Endothelial cell of umbilical vein (primary cell): Measurements from ENCODE around the gene CTNS. TPM values are rescaled to one million over a fixed set of nuclear protein-coding genes. Genes with fewer than 3 reads are reported as not detected.

Experiments used
- BruUV-seq: library from RNA; stranded (reverse); fragments of 400-500 nt; replicated peaks from 2 replicates; lab custom pipeline; 2021; lab: Mats Ljungman, UMichigan
- CTCF ChIA-PET: fragments of 300-600, 350-600 bp; sonication (Branson Sonifier 250); formaldehyde crosslinking; loops from one replicate; lab custom pipeline; 2021; ENCODE audit warnings: antibody characterized with exemption, inconsistent platforms; lab: Charles Lee
- POLR2A ChIA-PET: fragments of 300-600, 350-600 bp; sonication (Branson Sonifier 250); formaldehyde crosslinking; loops from one replicate; lab custom pipeline; 2021; ENCODE audit warnings: antibody characterized with exemption, inconsistent platforms; lab: Charles Lee
- DNase-seq: peaks from one replicate; pipeline ENCODE4 v3.0.0-alpha.2; 2011; ENCODE audit warnings: low read depth, low spot score
- FAIRE-seq: peaks from 2 replicates; lab custom pipeline; 2011; peaks lifted over from hg19 to GRCh38; lab: Jason Lieb, UNC
- H2AFZ ChIP-seq: 2 replicates; pipeline ENCODE4 v1.6.0; 2012; ENCODE audit warnings: low read depth, low read length, control low read depth, inconsistent platforms
- H3K27ac ChIP-seq: 2 replicates; pipeline ENCODE4 v1.5.1; 2011; ENCODE audit warnings: low read depth, mild to moderate bottlenecking, control low read depth, low read length, moderate library complexity; ENCODE audit not compliant: insufficient read depth
- H3K27me3 ChIP-seq, 2 experiments: 2 replicates each; pipeline versions ENCODE4 v1.6.0 to v1.6.1; 2011; ENCODE audit warnings: low read length in 2 of 2, mixed read lengths in 1 of 2; ENCODE audit not compliant: control insufficient read depth in 2 of 2, insufficient read depth in 2 of 2
- H3K36me3 ChIP-seq, 2 experiments: 2 replicates in 1 of 2; 3 replicates in 1 of 2; pipeline ENCODE4 v1.5.1; 2011; ENCODE audit warnings: low read length in 2 of 2, mild to moderate bottlenecking in 1 of 2, moderate library complexity in 1 of 2; ENCODE audit not compliant: control insufficient read depth in 2 of 2, insufficient read depth in 2 of 2; ENCODE audit errors: extremely low read depth in 1 of 2
- H3K4me1 ChIP-seq: 3 replicates; pipeline ENCODE4 v1.5.1; 2011; ENCODE audit warnings: mild to moderate bottlenecking, low read length; ENCODE audit not compliant: control insufficient read depth, insufficient read depth; ENCODE audit errors: extremely low read depth
- H3K4me2 ChIP-seq: 2 replicates; pipeline ENCODE4 v1.6.1; 2011; ENCODE audit warnings: low read length, control low read depth, mixed read lengths; ENCODE audit not compliant: insufficient read depth
- H3K4me3 ChIP-seq, 3 experiments: fragments of 200-600 bp in 1 of 3; sonication (generic), shearing (Covaris generic) in 1 of 3; replicated peaks in 1 of 3; 2 replicates each; pipeline ENCODE4 v1.5.1; 2011 to 2016; ENCODE audit warnings: control low read depth in 3 of 3, low read length in 3 of 3, mild to moderate bottlenecking in 2 of 3, inconsistent platforms in 1 of 3, low read depth in 1 of 3, moderate library complexity in 1 of 3; ENCODE audit not compliant: insufficient read depth in 1 of 3
- H3K79me2 ChIP-seq: 2 replicates; pipeline ENCODE4 v1.6.0; 2012; ENCODE audit warnings: low read length, inconsistent platforms; ENCODE audit not compliant: control insufficient read depth, insufficient read depth
- H3K9ac ChIP-seq: replicated peaks from 2 replicates; pipeline ENCODE3; 2011; ENCODE audit warnings: low read length, control low read depth; ENCODE audit not compliant: insufficient read depth; ENCODE audit errors: extremely low read depth
- H3K9me1 ChIP-seq: replicated peaks from 3 replicates; pipeline ENCODE4 v1.6.0; 2011; ENCODE audit warnings: mild to moderate bottlenecking, low read length; ENCODE audit not compliant: control insufficient read depth, insufficient read depth; ENCODE audit errors: extremely low read depth
- H3K9me3 ChIP-seq: replicated peaks from 2 replicates; pipeline ENCODE4 v1.5.1; 2012; ENCODE audit warnings: low read length, inconsistent platforms; ENCODE audit not compliant: control insufficient read depth, insufficient read depth
- H4K20me1 ChIP-seq: replicated peaks from 2 replicates; pipeline ENCODE3; 2011; ENCODE audit warnings: mild to moderate bottlenecking, low read length; ENCODE audit not compliant: control insufficient read depth, insufficient read depth; ENCODE audit errors: extremely low read depth
- CTCF ChIP-seq, 2 donors: IDR thresholded peaks; 1 replicate in 1 of 2; 2 replicates in 1 of 2; pipeline ENCODE4 v1.5.1; 2011; ENCODE audit warnings: low read length in 2 of 2, mild to moderate bottlenecking in 2 of 2, moderate library complexity in 2 of 2, control low read depth in 1 of 2, inconsistent platforms in 1 of 2, low read depth in 1 of 2; ENCODE audit not compliant: insufficient read depth in 1 of 2; ENCODE audit errors: extremely low read depth in 1 of 2
- EZH2 ChIP-seq: IDR thresholded peaks from 2 replicates; pipeline ENCODE4 v1.6.1; 2012; ENCODE audit warnings: borderline replicate concordance, low read depth, mild to moderate bottlenecking, moderate library complexity, low read length, inconsistent platforms; ENCODE audit not compliant: severe bottlenecking
- FOS ChIP-seq: IDR thresholded peaks from 2 replicates; pipeline ENCODE4 v1.6.1; 2011; ENCODE audit warnings: mild to moderate bottlenecking, low read length, moderate library complexity, borderline replicate concordance; ENCODE audit not compliant: insufficient read depth
- GATA2 ChIP-seq: IDR thresholded peaks from 2 replicates; pipeline ENCODE4 v1.7.0; 2011; ENCODE audit warnings: low read depth, mild to moderate bottlenecking, moderate library complexity, mixed read lengths, low read length; ENCODE audit not compliant: insufficient read length, insufficient read depth
- JUN ChIP-seq: IDR thresholded peaks from 2 replicates; pipeline ENCODE4 v1.6.1; 2011; ENCODE audit warnings: borderline replicate concordance, low read depth; ENCODE audit not compliant: insufficient read length, insufficient read depth
- MAX ChIP-seq: IDR thresholded peaks from 2 replicates; pipeline ENCODE4 v1.6.1; 2011; ENCODE audit not compliant: insufficient read depth, insufficient read length
- MYC ChIP-seq: IDR thresholded peaks from one replicate; pipeline ENCODE4 v1.6.1; 2011; ENCODE audit warnings: mild to moderate bottlenecking, low read depth, low read length
- POLR2A ChIP-seq: IDR thresholded peaks from 2 replicates; pipeline ENCODE4 v1.6.1; 2012; ENCODE audit warnings: low read depth, mild to moderate bottlenecking, control low read depth, low read length
- POLR2AphosphoS5 ChIP-seq: IDR thresholded peaks from 2 replicates; pipeline ENCODE4 v1.6.1; 2012; ENCODE audit warnings: low read depth, mild to moderate bottlenecking, control low read depth, low read length, moderate library complexity; ENCODE audit not compliant: insufficient read depth
- dilution Hi-C: fragments of 300-500 bp; cut with MboI; formaldehyde crosslinking; loops from one replicate; pipeline ENCODE4 v1.15.0; 2019; ENCODE audit warnings: low sequenced_read_pairs; ENCODE audit not compliant: extremely low pct_ligation_motif_present
- intact Hi-C: fragments of 100-400 bp; cut with micrococcal nuclease; formaldehyde crosslinking; loops from one replicate; pipeline ENCODE4 v1.10.0; 2022
- polyA plus RNA-seq, 4 experiments: library from polyadenylated mRNA; depleted of rRNA in 3 of 4; stranded (reverse) in 3 of 4; unstranded in 1 of 4; fragments of >200 nt; gene quantifications; 2 replicates each; pipeline versions ENCODE4 v1.2.1 to v1.2.3, GENCODE V29; 2011 to 2012; ENCODE audit warnings: missing spikeins in 1 of 4
- total RNA-seq: library from RNA; stranded (reverse); gene quantifications from 2 replicates; pipeline ENCODE4 v1.2.3, GENCODE V29; 2021

CTNS gene
- total and polyA plus RNA-seq, 2 donors (not counting 3 experiments of a cell fraction or from before 2014, with no cell fraction given) = 17.9 to 25.9 TPM

- H3K9me1 ChIP-seq = no peaks in the 10 kb centered on the region
- H3K27me3 ChIP-seq = no peaks in the 10 kb centered on the region
- H3K36me3 ChIP-seq = no peaks in the 10 kb centered on the region
- TF ChIP-seq FOS = no peak
- no peak for TF ChIP-seq EZH2
- no peak for TF ChIP-seq GATA2
- TF ChIP-seq MAX = no peak
- TF ChIP-seq POLR2A = no peak
- TF ChIP-seq JUN = no peak
- TF ChIP-seq CTCF (IDR thresholded peaks at IDR 0.05; ENCODE audit: extremely low read depth in 1 of 2, insufficient read depth in 1 of 2, low read depth in 1 of 2, low read length in 2 of 2) = no peak
- no peak for TF ChIP-seq MYC
- no peak for TF ChIP-seq POLR2AphosphoS5
- no peak overlapping the region for H3K27ac ChIP-seq
- H3K79me2 ChIP-seq = no peaks in the 10 kb centered on the region
- no peak for DNase-seq
- BruUV-seq = no TSS peak
- no peak overlapping the region for H3K9ac ChIP-seq
- no peaks in the 10 kb centered on the region for H3K9me3 ChIP-seq
- no peak overlapping the region for H3K4me2 ChIP-seq
- H3K4me1 ChIP-seq = no peaks in the 10 kb centered on the region
- no peak overlapping the region for H2AFZ ChIP-seq
- intact Hi-C loops (no loop called here), dilution Hi-C loops (no loop called here)
- no peaks in the 10 kb centered on the region for H4K20me1 ChIP-seq
- no peak for FAIRE-seq
- POLR2A ChIA-PET = no interaction called here
- CTCF ChIA-PET = no interaction called here
- H3K4me3 ChIP-seq = no peak overlapping the region
Observed at GRCh38 chr17:3594976-3595375, 41.6 kb upstream of the CTNS start.
